ENCODE data around the gene AGPS.
"Not testable (repeated sequence)": the region's sequence is repeated elsewhere in the genome, so short reads cannot be mapped to it uniquely, and the experiment has no call there.

The AGPS gene

DNA sequence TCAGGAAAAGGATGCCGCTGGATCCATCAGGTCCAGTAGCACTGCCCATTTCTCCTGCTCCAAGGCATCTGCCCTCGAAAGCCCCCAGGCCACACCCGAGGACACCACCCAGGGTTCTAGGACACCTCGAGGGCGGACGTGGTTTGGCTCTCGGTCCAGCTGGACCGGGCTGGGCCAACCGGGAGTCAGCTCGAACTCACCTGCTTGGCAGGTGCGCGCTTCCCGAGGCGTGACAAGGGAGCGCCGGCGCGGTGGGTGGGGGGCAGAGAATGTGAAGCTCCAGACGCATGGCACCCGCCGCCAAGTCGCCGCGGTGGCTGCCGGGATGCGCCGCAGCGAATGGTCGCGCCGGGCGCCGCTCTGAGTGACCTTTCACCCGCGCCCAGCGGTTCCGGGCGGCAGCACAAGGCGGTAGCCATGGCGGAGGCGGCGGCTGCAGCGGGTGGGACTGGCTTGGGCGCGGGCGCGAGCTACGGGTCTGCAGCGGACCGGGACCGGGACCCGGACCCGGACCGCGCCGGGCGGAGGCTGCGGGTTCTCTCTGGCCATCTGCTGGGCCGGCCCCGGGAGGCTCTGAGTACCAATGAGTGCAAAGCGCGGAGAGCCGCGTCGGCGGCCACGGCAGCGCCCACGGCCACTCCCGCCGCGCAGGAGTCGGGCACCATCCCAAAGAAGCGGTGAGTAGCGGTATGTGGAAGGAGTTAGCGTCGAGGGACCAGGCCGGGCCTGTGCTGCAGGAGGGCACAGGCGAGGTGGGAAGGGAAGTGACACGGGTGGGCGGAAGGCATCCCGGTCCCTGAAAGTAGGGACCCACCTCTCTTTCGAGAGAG, at the start of gene AGPS:
Gene AGPS, plus strand, starts transcription at position 401 of the 830 bp plus-strand sequence. Its CDS starts 17 bp downstream, at position 418.
- peak; percentile 67 for DNase-seq

DNA sequence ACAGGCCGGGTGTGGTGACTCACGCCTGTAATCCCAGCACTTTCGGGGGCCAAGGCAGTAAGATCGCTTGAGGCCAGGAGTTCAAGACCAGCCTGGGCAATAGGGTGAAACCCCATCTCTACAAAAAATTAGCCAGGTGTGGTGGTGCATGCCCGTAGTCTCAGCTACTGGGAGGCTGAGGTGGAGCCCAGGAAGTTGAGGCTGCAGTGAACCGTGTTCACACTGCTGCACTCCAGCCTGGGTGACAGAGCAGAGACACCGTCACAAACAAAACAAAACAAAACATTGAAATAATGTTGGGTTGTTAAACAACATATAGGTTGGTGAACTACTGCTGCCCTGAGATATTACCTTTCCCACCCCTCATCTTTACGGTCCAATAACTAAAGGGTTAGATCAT, 48.8 kb upstream of the AGPS start:
- DNase-seq, result no peak

DNA sequence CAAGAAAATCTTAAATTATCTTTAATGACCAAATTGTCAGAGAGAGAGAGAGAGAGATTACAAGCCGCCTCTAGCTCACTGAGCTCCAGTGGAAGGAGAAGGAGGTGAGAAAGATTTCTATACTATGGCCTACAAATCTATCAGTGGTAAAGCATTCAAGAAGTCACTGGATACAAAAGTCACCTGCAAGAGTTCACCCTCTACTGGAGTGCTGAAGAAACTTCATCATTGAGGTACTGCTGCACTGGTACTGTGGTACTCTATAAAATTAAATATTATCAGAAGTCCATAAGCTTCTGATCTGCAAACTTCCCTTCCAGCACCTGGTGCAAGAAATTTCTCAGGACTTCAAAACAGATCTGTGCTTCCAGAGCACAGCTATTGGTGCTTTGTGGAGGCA, 48.3 kb upstream of the AGPS start:
- no peak for DNase-seq

DNA sequence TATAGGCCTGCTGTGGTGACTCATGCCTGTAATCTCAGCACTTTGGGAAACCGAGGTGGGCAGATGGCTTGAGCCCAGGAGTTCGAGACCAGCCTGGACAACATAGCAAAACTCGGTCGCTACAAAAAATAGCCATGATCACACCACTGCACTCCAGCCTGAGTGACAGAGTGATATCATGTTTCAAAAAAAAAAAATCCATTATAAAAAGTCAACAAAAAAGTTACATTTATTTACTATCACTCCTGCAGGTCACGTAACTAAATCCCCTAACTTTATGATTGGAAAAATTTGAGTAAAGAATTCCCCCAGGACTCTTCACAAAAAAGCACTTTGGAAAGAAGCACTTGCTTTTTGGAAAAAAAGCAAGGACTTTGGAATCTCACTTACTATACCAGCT, 46.4 kb upstream of the AGPS start:
- DNase-seq, result no peak

DNA sequence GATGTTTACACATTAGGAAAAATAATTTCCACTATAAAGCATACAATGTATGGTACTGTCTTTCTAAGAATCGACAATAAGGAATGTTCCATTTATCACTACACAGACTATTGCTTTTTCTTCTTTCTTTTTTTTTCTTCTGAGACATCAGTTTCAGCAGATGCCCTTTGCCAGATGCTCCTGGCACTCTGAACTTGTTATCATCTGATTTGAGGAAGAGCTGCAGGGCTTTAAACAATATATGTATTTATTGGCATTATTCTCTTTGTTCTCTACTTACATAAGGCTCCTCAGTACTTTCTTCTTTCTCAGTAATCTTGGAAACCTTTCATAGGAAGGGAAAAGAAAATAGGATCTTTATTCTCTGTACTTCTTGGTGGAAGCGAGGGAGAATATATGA, 45.0 kb upstream of the AGPS start:
- DNase-seq, result no peak

DNA sequence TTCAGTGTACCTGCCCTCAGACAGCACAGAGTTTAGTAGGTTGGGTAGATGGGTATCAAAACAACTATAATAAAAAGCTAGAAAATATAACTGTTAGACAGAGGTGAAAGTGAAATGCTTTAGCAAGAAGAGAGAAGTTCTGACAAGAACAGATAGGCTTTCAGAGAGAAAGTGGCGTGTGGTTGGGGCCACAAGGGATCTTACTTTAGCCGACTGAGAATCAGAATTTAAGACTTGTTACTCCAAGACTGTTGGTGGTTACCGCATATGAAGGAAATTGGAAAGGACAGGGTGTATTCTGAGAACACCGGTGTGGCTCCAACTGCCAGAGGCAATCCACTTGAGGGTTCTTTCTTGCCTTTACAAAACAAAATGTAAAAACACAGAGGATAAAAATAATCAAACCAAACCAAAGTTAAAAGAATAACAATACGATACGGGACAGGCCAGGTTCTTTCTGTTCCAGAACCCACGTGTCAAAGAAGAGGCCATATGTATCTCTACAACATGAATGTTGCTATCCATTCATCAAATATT, 44.4 kb upstream of the AGPS start:
- DNase-seq, result no peak

DNA sequence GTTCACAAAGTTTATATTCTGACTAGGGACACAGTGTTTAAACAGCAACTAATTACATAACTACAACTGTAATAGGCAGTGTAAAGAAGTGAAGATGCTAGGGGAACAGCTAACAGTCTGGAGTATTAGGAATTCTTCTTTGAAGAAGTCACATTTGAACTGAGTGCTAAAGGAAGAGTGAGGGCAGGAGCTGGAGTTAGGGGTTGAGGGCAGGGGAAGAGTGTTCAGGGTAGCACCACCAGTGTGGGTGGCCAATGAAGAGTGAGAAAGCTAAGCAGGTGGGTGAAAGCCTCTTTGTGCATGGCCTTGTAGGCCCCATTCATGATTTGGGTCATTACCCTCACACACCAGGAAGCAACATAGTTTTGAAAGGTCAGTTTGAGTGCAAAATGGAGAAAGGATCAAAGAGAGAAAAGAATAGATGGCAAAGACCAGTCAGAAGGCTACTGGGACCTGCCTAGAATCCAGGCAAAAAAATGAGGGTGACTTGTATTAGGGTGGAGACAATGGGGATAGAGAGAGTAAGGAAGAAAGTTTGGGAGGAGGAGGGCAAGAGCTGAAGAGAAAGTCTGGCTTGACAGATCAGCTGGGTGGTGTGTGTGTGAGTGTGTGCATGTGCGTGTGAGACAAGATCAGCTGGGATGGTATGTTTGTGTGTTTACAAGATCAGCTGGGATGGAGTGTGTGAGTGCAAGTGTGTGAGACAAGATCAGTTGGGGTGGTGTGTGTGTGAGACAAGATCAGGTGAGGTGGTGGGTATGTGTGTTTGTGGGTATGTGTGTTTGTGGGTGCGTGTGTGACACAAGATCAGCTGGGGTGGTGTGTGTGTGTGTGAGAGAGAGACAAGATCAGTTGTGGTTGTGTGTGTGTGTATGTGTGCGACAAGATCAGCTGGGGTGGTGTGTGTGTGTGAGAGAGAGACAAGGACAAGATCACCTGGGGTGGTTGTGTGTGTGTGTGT, 43.6 kb upstream of the AGPS start:
- DNase-seq, result no peak

DNA sequence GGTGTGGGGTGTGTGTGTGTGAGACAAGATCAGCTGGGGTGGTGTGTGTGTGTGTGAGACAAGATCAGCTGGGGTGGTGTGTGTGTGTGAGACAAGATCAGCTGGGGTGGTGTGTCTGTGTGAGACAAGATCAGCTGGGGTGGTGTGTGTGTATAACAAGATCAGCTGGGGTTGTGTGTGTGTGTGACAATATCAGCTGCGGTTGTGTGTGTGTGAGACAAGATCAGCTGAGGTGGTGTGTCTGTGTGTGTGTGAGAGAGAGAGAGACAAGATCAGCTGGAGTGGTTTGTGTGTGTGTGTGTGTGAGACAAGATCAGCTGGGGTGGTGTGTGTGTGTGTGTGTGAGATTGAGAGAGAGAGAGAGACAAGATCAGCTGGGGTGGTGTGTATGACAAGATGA, 41.9 kb upstream of the AGPS start:
- DNase-seq, result not testable (repeated sequence)

DNA sequence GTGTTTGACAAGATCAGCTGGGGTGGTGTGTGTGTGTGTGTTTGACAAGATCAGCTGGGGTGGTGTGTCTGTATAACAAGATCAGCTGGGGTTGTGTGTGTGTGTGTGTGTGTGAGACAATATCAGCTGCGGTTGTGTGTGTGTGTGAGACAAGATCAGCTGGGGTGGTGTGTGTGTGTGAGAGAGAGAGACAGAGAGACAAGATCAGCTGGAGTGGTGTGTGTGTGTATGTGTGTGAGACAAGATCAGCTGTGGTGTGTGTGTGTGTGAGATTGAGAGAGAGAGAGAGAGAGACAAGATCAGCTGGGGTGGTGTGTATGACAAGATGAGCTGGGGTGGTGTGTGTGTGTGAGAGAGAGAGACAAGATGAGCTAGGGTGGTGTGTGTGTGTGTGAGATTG, 41.5 kb upstream of the AGPS start:
- not testable (repeated sequence) for DNase-seq

DNA sequence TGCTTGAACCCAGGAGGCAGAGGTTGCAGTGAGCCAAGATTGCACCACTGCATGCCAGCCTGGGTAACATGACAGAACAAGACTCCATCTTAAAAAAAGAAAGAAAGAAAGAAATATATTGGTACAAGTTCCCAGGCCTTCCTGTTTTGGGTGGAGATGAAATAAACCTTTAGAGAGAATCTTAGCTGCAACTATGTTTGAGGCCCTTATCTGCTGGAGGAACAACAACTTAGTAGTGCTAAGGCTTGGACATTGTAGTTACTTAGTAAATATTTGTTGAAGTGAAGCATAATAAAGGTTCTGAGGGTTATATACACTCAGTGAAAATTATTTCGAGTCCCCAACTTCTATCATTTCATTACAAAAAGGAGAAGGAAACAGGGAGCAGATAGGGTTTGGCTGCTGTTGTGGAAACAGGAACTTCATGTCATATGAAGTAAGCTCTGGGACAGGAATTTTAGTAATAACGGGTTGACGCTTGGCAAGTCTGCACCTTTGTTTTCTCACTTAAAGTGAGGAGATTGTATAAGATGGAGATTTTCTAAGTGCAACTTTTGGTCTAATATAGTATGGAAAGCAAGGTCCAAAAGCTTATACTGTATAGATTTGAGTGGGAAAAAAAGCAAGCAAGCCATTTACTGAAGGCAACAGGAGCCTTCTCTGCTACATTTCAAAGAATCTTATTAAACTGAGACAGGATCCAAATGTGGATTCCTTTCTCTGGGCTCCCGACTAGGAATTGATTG, 40.0 kb upstream of the AGPS start:
- no peak for DNase-seq

DNA sequence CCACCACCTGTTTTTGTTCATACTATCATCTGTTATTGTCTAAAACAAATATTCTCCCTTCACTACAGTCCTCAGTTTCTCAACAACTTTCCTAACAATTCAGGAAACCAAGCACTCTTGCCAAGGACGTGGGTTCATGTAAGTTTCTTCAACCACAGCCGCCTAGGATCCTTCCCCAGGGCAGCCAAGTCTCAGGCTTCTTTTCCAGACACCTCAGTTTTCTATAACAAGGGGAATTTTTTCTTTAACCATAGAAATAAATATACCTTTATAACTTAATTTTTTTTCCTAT, 39.4 kb upstream of the AGPS start:
- no peak for DNase-seq

DNA sequence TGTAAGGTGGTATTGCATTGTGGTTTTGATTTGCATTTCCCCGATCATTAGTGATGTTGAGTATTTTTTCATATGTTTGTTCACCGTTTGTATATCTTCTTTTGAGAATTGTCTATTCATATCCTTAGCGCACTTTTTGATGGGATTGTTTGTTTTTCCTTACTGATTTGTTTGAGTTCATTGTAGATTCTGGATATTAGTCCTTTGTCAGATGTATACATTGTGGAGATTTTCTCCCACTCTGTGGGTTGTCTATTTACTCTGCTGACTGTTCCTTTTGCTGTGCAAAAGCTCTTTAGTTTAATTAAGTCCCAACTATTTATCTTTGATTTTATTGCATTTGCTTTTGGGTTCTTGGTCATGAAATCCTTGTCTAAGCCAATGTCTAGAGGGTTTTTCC, 38.0 kb upstream of the AGPS start:
- DNase-seq, result not testable (repeated sequence)

DNA sequence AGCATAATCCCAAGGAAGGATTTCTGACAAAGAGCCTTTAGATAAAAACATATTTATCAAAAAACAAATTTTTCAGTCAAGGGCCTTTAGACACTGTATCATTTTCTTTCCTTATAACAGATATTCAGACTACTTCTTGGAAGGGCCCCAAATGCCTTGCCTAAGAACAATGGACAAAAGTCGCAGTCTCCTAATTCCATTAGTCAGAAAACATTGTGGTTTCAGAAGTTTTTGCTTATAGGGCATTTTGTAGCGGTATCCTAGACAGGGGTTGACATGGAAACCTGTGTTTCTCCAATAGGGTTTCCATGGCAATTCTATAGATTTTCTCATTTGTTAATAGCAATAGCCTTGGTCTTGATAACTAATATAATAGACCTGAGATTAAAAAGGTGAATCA, 36.7 kb upstream of the AGPS start:
- no peak for DNase-seq

DNA sequence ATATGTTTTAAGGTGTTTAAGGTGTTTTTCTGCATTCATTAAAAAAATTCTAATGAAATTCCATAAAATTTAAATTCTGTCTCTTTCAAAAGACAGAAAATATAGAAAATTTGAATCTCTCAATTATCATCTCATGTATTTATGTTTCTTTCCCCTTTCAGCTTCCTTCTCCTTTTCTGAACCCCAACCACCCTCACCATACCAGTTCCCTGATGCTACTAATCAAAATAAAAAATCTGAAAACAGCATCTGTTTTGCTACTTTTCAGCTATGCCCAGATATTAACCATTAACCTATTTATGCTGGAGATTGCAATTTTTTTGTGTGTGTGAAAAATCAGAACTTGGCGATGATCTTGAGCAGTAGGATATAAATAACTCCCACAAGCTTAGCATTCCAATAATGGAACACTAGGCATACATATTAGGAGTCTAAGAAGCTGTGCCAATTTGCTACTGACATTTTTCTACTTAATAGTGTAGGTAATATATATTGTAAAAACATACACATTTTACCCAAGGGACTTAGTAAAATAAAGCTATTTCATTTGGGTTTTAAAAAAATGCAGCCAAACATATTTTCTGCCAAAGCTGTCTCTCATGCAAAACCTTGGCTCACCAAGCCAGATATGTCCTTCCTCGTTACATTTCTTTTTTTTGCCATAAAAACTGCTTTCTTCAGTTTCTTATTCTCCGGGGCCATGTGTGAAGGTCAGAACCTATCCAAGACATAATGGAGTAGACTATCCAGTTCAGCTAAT, 32.6 kb upstream of the AGPS start:
- DNase-seq, result no peak

DNA sequence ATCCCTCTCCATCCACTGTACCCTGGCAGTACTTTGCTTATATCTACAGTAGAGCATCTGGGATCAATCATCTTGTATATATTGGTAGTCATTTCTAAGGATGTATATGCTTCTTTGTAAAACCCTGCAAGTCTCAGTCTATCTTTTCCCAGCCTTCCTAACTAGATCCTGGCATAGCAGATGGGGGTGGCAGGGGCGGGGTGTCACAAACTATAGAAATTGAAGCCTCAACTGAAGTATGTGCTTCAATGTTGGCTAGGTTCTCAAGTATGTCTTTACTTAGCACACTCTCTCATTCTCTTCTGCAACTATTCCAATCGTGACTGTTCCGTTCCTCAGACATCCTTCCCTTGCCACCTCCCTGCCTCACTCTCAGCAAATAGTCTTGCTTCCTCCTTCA, 30.1 kb upstream of the AGPS start:
- no peak for DNase-seq

DNA sequence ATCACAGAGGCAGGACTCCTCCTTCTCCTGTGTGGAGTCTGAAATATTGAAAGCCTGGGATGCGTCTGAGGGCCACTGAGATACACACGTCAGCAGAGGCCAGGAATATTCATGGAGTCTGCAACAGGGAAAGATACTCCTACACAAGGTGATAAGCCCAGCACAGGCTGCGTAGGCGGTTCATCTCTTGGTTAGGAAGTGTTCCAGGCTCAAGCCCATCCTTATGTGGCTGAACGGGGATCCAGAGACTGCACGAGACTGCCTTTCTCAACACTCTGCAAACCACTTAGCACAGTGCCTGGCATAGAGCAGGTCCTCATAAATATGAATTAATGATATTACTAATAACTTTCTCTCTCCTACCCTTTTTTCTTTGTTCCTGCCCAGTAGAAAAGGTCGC, 29.2 kb upstream of the AGPS start:
- DNase-seq, result no peak

DNA sequence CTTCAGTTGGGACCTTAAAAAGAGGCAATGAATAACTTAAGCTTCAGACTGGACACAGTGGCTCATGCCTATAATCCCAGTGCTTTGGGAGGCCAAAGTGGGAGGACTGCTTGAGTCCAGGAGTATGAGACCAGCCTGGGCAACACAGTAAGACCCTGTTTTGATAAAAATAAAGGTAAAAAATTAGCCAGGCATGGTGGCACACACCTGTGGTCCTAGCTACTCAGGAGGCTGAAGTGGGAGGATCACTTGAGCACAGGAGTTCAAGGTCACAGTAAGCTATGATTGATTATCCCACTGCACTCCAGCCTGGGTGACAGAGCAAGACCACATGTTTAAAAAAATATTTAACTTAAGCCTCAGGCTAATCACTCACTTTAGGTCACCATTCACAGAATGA, 26.8 kb upstream of the AGPS start:
- not testable (repeated sequence) for DNase-seq

DNA sequence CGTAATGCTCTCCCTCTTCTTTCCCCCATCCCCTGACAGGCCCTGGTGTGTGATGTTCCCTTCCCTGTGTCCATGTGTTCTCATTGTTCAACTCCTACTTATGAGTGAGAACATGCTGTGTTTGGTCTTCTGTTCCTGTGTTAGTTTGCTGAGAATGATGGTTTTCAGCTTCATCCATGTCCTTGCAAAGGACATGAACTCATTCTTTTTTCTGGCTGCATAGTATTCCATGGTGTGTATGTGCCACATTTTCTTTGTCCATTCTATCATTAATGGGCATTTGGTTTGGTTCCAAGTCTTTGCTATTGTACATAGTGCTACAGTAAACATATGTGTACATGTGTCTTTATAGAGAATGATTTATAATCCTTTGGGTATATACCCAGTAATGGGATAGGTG, 24.6 kb upstream of the AGPS start:
- not testable (repeated sequence) for DNase-seq

DNA sequence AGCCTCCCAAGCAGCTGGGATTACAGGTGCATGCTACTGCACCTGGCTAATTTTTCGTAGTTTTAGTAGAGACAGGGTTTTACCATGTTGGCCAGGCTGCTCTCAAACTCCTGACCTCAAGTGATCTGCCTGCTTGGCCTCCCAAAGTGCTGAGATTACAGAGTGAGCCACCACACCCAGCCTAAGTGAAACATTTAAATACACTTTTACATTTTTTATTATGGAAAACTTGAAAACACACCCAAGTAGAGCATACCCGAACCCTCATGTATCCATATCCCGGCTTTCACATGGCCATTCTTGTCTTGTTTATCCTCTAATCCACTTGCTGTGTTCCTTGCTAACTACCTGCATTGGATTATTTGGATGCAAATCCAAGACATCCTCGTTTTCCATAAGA, 13.2 kb upstream of the AGPS start:
- no peak for DNase-seq

DNA sequence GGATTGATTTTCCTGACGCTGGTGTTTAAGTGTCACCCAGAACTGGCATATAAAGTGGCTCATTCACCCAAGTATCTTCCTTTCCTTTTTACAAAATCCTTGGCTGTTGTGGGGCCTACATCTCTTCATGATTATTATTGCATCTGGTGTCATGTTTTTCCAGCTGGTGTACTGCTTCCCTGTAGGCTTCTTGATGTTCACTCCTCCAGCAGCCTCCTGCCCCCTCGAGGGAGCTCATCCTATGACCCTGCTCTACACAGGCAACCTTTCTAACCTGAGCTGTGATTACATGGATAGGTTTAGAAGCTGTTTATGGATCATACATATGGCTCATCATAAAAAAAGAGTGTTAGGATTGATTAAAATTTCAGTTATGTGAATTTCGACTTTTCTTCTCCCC, 12.4 kb upstream of the AGPS start:
- no peak for DNase-seq

DNA sequence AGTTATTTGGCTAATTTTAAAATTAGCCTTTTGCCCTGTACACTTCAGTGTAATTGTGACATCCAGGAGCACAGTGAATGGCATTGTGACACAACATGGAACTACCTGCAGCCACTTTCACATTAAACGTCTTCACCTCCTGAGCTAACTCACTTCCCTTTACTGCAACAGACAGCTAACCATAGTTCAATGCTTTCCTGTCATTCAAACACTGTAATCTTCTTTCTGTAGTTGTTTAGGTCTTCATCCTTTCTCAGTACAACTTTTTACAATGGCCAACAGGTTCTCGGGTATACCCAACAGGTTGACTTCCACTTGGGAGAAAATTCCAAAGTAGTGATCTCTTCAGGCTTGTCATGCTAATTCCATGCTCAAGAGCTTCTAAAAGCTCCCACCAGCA, 8.6 kb upstream of the AGPS start:
- no peak for DNase-seq

DNA sequence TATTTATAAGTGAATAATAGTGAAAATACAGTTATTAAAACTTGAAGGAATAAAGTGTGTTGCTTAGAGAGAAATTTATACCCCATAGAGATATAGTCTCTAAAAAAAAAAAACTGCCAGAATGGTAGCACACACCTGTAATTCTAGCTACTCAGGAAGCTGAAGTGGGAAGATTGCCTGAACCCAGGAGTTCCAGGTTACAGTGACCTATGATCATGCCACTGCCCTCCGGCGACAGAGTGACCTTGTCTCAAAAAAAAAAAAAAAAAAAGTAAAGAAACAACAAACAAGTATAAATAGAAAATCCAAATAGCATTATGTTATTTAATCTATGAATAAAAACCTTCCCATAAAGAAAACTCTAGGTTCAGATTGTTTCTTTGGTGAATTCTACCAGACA, 7.4 kb upstream of the AGPS start:
- no peak for DNase-seq
